ENCODE data around the gene SLC12A8.

- TF ChIP-seq CTCF (IDR thresholded peaks at IDR 0.05; ENCODE audit: low read depth, low read length): no peak
- no peak for TF ChIP-seq POLR2A (IDR thresholded peaks at IDR 0.05; ENCODE audit: extremely low read depth, insufficient read length)
- no peak for TF ChIP-seq MYC (IDR thresholded peaks at IDR 0.05; ENCODE audit: low read depth, low read length)
- no peak for TF ChIP-seq MAX (IDR thresholded peaks at IDR 0.05; ENCODE audit: low read depth, low read length)
These were observed 83.0 kb downstream of the SLC12A8 start for GRCh38 chr3:125129512-125129997.
